ENCODE results near the gene ANXA9. TPM values are rescaled to one million over a fixed set of nuclear protein-coding genes. Genes with fewer than 3 reads are reported as not detected.

Gene ANXA9
- total and polyA plus RNA-seq, 9 donors, result 0.04 to 3.5 (median 2.5) TPM

DNA sequence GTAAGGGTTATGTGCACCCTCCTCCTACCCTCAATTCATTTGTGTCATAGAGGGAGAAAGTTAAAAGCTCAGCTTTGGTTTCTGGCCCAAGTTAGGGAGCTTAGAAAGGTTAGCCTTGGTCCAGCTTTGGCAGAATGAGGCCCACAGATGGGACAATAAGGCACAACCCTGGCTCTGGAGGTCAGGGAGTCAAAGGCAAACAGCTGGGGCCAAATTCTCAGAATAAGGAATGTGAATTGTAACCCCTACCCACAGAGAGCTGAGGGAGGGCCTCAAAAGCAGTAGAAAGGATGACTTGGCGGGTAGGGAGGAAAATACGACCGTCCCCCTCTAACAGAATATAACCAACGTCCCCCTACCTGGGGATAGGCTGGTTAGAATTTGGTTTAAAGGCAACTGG lies 16.5 kb upstream of the ANXA9 start:
- Histone ChIP-seq H3K36me3 (ENCODE audit: control insufficient read depth, insufficient read depth, low read length) (peaks cover 77% of the 10 kb centered on the region), H3K27me3 (ENCODE audit: control insufficient read depth, insufficient read depth, low read length) (no peaks in the 10 kb centered on the region)
- no CpG with 5 or more reads among the region's 4 CpGs for WGBS (ENCODE audit: insufficient coverage)

DNA sequence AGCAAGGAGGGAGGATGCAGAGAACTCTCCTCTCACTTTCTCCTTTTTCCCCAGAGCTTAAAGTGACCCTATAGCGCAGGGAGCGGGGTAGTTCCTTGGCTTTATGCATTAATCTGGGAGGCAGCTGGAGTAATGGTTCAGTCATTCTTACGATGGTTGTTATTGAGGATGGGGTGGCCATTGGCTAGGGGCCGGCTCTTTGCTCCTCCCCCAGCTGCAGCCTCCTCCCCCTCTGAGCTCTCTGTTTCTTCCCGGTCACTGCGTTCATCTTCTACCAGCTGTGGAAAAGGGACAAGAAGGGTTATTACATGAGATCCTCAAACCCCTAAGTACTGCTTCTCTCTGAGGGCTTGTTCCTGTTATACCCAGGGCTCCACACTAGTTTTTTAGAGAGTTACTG lies 16.1 kb upstream of the ANXA9 start:
- Histone ChIP-seq H3K4me3 (ENCODE audit: low read length) (no peak overlapping the region), H3K27ac (ENCODE audit: low read length) (no peak overlapping the region), H3K9me3 (replicated peaks; ENCODE audit: control insufficient read depth, low read depth, low read length) (no peaks in the 10 kb centered on the region), H3K36me3 (ENCODE audit: control insufficient read depth, insufficient read depth, low read length) (peaks cover 76% of the 10 kb centered on the region), H3K4me1 (ENCODE audit: control insufficient read depth, insufficient read depth, low read length) (peaks cover 7% of the 10 kb centered on the region), H3K27me3 (ENCODE audit: control insufficient read depth, insufficient read depth, low read length) (no peaks in the 10 kb centered on the region)
- WGBS (ENCODE audit: insufficient coverage), result no CpG with 5 or more reads among the region's 6 CpGs
- DNase-seq, result no peak

More for the DNA sequence above, 16.5 kb upstream of the ANXA9 start:
- no peak overlapping the region for H3K4me3 ChIP-seq (ENCODE audit: low read length)
- no peak for DNase-seq
- H3K9me3 ChIP-seq (replicated peaks; ENCODE audit: control insufficient read depth, low read depth, low read length), result no peaks in the 10 kb centered on the region
- H3K4me1 ChIP-seq (ENCODE audit: control insufficient read depth, insufficient read depth, low read length), result peaks cover 3% of the 10 kb centered on the region
- H3K27ac ChIP-seq (ENCODE audit: low read length), result no peak overlapping the region

DNA sequence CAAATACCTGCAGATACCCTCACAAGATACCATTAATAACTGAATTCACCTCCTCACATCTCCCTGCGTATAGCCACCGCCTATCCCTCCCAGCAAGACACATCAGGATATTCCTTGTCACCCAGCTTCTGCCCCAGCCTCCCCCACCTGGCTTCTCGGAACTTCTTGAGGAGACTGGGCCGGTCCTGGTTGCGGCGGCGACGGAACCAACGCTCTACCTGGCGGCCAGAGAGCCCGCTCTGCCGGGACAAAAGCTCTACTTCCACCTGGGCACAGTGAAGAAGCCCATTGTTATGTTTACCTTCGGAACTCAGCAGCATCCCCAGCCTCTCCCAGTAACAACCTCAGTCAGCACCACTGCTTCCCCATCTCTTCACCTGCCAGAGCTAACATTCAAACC lies 14.2 kb upstream of the ANXA9 start:
- H3K4me3 ChIP-seq (ENCODE audit: low read length), result no peak overlapping the region
- H3K27me3 ChIP-seq (ENCODE audit: control insufficient read depth, insufficient read depth, low read length), result no peaks in the 10 kb centered on the region
- peaks cover 60% of the 10 kb centered on the region for H3K36me3 ChIP-seq (ENCODE audit: control insufficient read depth, insufficient read depth, low read length)
- DNase-seq, result no peak
- peaks cover 26% of the 10 kb centered on the region for H3K4me1 ChIP-seq (ENCODE audit: control insufficient read depth, insufficient read depth, low read length)
- H3K27ac ChIP-seq (ENCODE audit: low read length), result no peak overlapping the region
- no peaks in the 10 kb centered on the region for H3K9me3 ChIP-seq (replicated peaks; ENCODE audit: control insufficient read depth, low read depth, low read length)
- WGBS (ENCODE audit: insufficient coverage), result 97% methylated on average over 13 of the region's 13 CpGs

DNA sequence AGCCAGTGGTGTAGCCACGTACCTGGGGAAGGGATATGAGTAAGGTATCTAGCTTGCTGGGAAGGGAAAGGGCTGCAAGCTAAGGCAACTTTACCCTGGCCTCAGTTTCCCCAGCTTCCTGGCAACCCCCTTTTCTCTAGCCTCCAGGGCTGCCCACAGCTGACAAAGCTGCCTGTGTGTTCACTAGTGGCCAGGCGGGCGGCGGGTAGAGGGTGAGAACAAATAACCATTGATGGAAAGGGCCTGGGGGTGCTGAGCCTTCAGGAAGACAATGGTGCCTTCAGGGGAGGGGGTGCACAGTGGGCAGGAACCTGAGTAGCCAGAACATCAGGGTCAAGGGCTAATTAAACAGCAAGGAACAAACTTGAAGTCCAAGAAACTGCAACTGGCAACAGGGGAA lies 13.6 kb upstream of the ANXA9 start:
- H3K9me3 ChIP-seq (replicated peaks; ENCODE audit: control insufficient read depth, low read depth, low read length), result no peaks in the 10 kb centered on the region
- no peak overlapping the region for H3K27ac ChIP-seq (ENCODE audit: low read length)
- DNase-seq, result no peak
- WGBS (ENCODE audit: insufficient coverage), result 93% methylated on average over 3 of the region's 4 CpGs
- H3K4me1 ChIP-seq (ENCODE audit: control insufficient read depth, insufficient read depth, low read length), result peaks cover 32% of the 10 kb centered on the region
- no peak overlapping the region for H3K4me3 ChIP-seq (ENCODE audit: low read length)
- peaks cover 55% of the 10 kb centered on the region for H3K36me3 ChIP-seq (ENCODE audit: control insufficient read depth, insufficient read depth, low read length)
- H3K27me3 ChIP-seq (ENCODE audit: control insufficient read depth, insufficient read depth, low read length), result no peaks in the 10 kb centered on the region

DNA sequence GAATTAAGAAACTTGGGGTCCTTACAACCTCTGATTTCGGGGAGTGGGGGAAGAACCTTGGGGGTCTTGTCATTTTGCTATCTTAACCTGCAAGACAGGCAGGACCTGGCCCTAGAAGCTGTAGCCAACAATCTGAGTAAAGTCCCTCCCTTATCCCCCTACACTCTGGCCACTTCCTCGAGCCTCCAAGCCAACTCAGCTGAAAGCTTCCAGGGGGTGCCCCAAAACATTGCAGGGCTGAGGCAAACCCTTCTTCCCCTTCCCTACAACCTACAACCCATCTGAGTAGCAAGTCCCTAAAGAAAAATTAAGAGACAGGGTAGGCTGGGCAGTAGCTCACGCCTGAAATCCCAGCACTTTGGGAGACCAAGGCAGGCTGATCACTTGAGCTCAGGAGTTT lies 12.5 kb upstream of the ANXA9 start:
- peaks cover 45% of the 10 kb centered on the region for H3K36me3 ChIP-seq (ENCODE audit: control insufficient read depth, insufficient read depth, low read length)
- peaks cover 36% of the 10 kb centered on the region for H3K4me1 ChIP-seq (ENCODE audit: control insufficient read depth, insufficient read depth, low read length)
- no peak overlapping the region for H3K27ac ChIP-seq (ENCODE audit: low read length)
- DNase-seq, result no peak
- H3K4me3 ChIP-seq (ENCODE audit: low read length), result no peak overlapping the region
- no peaks in the 10 kb centered on the region for H3K27me3 ChIP-seq (ENCODE audit: control insufficient read depth, insufficient read depth, low read length)
- WGBS (ENCODE audit: insufficient coverage), result 60% methylated on average over 1 of the region's 3 CpGs
- no peaks in the 10 kb centered on the region for H3K9me3 ChIP-seq (replicated peaks; ENCODE audit: control insufficient read depth, low read depth, low read length)

DNA sequence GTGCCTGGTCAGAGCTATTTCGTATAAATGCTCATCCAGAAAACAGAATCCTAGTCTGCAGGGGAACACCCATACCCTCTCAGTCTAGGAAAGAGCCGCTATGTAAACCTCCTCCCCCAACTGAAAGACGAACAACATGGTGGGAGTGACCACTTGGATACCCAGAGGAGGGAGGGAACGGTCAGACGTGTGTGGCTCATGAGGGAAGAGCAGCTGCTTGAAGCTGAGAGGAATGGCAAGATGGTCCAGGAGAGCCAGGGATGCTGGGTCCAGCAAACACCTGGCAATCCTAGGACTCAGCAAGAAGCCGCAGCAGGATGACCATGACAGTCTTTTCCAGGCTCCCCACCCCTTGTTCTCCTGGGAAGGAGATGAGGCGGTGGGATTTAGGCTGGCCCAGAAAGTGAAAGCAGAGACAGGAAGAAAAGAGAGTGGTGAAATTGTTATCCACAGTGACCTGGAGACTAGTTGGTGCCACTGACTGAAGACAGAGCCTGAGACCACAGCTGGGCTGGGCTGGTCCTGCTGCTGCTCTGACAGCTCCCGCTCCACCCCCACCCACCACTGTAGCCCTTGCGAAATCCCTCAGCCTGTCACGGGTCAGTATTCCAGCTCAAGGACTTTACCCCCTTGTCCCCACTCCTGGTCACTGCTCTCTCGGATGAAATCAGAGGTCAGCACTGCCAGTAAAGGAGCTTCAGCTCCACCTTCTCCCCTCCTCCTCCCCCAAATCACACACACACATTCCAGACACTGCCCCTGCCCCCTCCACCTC lies 11.1 kb upstream of the ANXA9 start:
- H3K4me1 ChIP-seq (ENCODE audit: control insufficient read depth, insufficient read depth, low read length), result peaks cover 39% of the 10 kb centered on the region
- WGBS (ENCODE audit: insufficient coverage), result 39% methylated on average over 3 of the region's 11 CpGs
- no peaks in the 10 kb centered on the region for H3K9me3 ChIP-seq (replicated peaks; ENCODE audit: control insufficient read depth, low read depth, low read length)
- H3K4me3 ChIP-seq (ENCODE audit: low read length), result no peak overlapping the region
- DNase-seq, result peak; percentile 28
- H3K27ac ChIP-seq (ENCODE audit: low read length), result no peak overlapping the region
- H3K36me3 ChIP-seq (ENCODE audit: control insufficient read depth, insufficient read depth, low read length), result peaks cover 35% of the 10 kb centered on the region
- no peaks in the 10 kb centered on the region for H3K27me3 ChIP-seq (ENCODE audit: control insufficient read depth, insufficient read depth, low read length)

DNA sequence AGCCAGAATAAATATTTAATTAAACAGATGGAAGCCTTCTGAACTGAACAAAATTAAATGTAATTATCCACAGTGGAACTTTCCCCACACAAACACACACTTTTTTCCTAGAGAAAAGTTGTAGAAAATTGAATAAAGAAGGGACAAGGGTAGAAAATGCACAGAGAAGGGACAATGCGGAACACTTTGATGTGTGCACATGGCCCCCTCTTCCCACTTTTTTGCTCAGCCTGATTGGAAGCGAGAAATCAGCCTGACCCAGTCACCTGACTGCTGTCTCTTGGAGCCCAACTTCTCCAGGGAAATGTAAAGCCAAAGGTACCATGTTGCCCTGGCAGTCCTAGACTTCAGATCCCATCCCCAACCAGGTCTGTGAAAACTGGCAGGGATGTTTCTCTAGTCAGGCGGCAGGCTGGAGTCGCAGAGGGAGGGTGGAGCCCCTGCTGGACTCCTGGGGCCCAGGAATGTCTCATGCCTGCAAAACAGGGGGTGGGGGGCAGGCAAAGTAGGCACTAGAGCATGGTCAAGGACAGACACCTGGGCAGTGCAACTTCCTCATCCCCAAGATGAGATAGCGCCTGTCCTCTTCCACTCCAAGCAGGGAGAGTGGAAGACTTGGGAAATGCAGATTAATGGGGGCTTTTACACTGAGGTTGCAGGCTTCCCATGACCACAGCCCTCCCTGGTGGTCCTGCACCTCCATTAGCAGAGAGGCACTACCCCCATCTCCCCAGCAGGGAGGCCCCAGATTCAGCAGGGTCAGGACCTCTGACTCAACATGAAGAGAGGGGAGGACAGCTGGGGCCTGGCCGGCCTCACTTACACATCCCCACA lies 10.3 kb upstream of the ANXA9 start:
- H3K4me3 ChIP-seq (ENCODE audit: low read length), result no peak overlapping the region
- no peaks in the 10 kb centered on the region for H3K27me3 ChIP-seq (ENCODE audit: control insufficient read depth, insufficient read depth, low read length)
- peaks cover 27% of the 10 kb centered on the region for H3K36me3 ChIP-seq (ENCODE audit: control insufficient read depth, insufficient read depth, low read length)
- no peaks in the 10 kb centered on the region for H3K9me3 ChIP-seq (replicated peaks; ENCODE audit: control insufficient read depth, low read depth, low read length)
- peaks cover 39% of the 10 kb centered on the region for H3K4me1 ChIP-seq (ENCODE audit: control insufficient read depth, insufficient read depth, low read length)
- 43% methylated on average over 3 of the region's 6 CpGs for WGBS (ENCODE audit: insufficient coverage)
- no peak overlapping the region for H3K27ac ChIP-seq (ENCODE audit: low read length)
- no peak for DNase-seq

DNA sequence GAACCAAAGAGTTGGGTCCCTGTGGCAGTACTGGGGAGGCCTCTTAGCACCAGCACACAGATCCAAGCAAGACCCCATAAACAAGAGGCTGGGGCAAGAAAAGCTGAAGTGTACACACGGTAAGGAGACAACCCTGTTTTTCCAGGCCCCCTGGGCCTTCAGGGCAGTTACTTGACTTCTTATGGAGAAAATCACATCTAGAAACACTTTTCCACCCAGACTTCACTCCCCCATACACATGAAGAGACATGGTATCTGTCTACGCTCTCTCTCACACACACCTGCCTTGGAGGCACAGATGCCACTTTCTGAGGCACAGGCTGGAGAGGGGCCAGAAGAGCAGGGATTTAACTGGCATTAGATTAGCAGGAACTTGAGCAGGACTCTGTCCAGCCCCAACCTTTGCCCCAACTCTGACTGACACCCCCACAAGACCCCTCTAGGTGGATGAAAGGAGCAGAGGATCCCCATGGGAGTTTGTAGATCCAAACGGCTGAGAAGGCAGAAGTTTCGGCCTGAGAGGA lies 9.6 kb upstream of the ANXA9 start:
- Histone ChIP-seq H3K27ac (ENCODE audit: low read length) (no peak overlapping the region), H3K9me3 (replicated peaks; ENCODE audit: control insufficient read depth, low read depth, low read length) (no peaks in the 10 kb centered on the region), H3K4me1 (ENCODE audit: control insufficient read depth, insufficient read depth, low read length) (peaks cover 42% of the 10 kb centered on the region), H3K36me3 (ENCODE audit: control insufficient read depth, insufficient read depth, low read length) (peaks cover 20% of the 10 kb centered on the region), H3K27me3 (ENCODE audit: control insufficient read depth, insufficient read depth, low read length) (no peaks in the 10 kb centered on the region), H3K4me3 (ENCODE audit: low read length) (no peak overlapping the region)
- 31% methylated on average over 3 of the region's 4 CpGs for WGBS (ENCODE audit: insufficient coverage)
- peak; percentile 41 for DNase-seq

DNA sequence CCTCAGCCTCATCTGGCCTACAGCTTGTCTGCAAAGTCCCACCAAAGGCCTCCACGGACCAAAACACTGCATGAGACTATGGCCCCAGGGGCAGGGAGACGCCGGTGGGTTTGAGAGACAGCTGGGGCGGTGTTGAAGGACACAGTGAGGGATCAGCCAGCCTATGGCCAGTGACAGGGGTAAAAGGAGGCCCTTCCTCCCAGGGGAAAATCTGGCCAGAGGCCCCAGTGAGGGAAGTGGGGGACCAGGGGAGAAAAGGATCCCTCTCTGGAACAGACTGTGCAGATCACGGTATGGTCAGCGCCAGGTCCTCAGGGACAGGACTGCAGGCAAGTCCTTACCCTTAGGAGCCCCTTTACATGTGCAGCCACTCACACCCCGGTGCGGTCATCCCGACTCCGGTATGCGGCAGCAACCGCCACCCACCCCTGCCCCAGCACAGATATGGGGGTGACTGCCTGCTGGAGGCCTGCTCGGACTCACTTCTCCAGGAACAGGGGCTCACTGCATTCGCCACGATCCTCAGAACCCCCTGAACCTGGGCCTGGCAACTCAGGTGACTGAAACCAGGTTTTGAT lies 8.7 kb upstream of the ANXA9 start:
- Histone ChIP-seq H3K36me3 (ENCODE audit: control insufficient read depth, insufficient read depth, low read length) (peaks cover 11% of the 10 kb centered on the region), H3K27me3 (ENCODE audit: control insufficient read depth, insufficient read depth, low read length) (no peaks in the 10 kb centered on the region), H3K4me3 (ENCODE audit: low read length) (peak overlapping the region; percentile 91), H3K9me3 (replicated peaks; ENCODE audit: control insufficient read depth, low read depth, low read length) (no peaks in the 10 kb centered on the region), H3K4me1 (ENCODE audit: control insufficient read depth, insufficient read depth, low read length) (peaks cover 43% of the 10 kb centered on the region), H3K27ac (ENCODE audit: low read length) (peak overlapping the region; percentile 87)
- WGBS (ENCODE audit: insufficient coverage), result 10% methylated on average over 10 of the region's 15 CpGs
- DNase-seq, result peak; percentile 27

All from muscle of leg (tissue), 11 donors.